K562 (cell line): ENCODE measurements around the gene DOK3. TPM values are rescaled to one million over a fixed set of nuclear protein-coding genes. Genes with fewer than 3 reads are reported as not detected.

Experiments used
- BCOR ChIP-seq: fragments of 450-650 bp; IDR thresholded peaks from 2 replicates; pipeline ENCODE4 v1.6.1; 2016
- BMI1 ChIP-seq: fragments of 150-350 bp; IDR thresholded peaks from 2 replicates; pipeline ENCODE4 v1.6.1; 2014; ENCODE audit warnings: low read length
- BRD4 ChIP-seq: fragments of 200-600 bp; sonication (generic); IDR thresholded peaks from 2 replicates; pipeline ENCODE4 v1.6.1; 2017; ENCODE audit warnings: inconsistent platforms
- CBFB ChIP-seq: sonication (generic); formaldehyde crosslinking; IDR thresholded peaks from 2 replicates; pipeline ENCODE4 v1.4.0; 2020; ENCODE audit warnings: mild to moderate bottlenecking, missing genetic modification reagents
- CREB1 ChIP-seq, 2 experiments: sonication (generic) in 1 of 2; formaldehyde crosslinking in 1 of 2; IDR thresholded peaks; 2 replicates each; pipeline versions ENCODE4 v1.6.1 to v1.8.0; 2012 to 2022; ENCODE audit warnings: inconsistent platforms in 1 of 2, mild to moderate bottlenecking in 1 of 2, missing genetic modification reagents in 1 of 2, moderate library complexity in 1 of 2
- EHMT2 ChIP-seq: fragments of 450-650 bp; IDR thresholded peaks from 2 replicates; pipeline ENCODE4 v1.6.1; 2018; ENCODE audit warnings: antibody characterized with exemption
- FOXK1 ChIP-seq: sonication (generic); formaldehyde crosslinking; IDR thresholded peaks from 2 replicates; pipeline ENCODE4 v1.8.0; 2022; ENCODE audit warnings: missing genetic modification reagents, mild to moderate bottlenecking, borderline replicate concordance
- GABPB2 ChIP-seq: fragments of 250-450 bp; sonication (Bioruptor Pico); conservative IDR thresholded peaks from 2 replicates; pipeline ENCODE4 v1.5.1; 2021; ENCODE audit warnings: mild to moderate bottlenecking
- HMG20A ChIP-seq: fragments of 450-650 bp; formaldehyde crosslinking; conservative IDR thresholded peaks from 2 replicates; pipeline ENCODE4 v1.4.0; 2020; ENCODE audit warnings: mild to moderate bottlenecking, mixed read lengths
- KAT2B ChIP-seq: IDR thresholded peaks from one replicate; pipeline ENCODE4 v1.6.1; 2012; ENCODE audit warnings: low read depth, mild to moderate bottlenecking, control low read depth, inconsistent platforms, low read length, moderate library complexity
- LCOR ChIP-seq: sonication (generic); formaldehyde crosslinking; IDR thresholded peaks from 2 replicates; pipeline ENCODE4 v1.8.0; 2022; ENCODE audit warnings: mild to moderate bottlenecking, missing genetic modification reagents
- MTA1 ChIP-seq: fragments of 450-650 bp; IDR thresholded peaks from 2 replicates; pipeline ENCODE4 v1.6.1; 2017; ENCODE audit warnings: borderline replicate concordance
- NELFE ChIP-seq: IDR thresholded peaks from 2 replicates; pipeline ENCODE4 v1.6.1; 2011; ENCODE audit warnings: mild to moderate bottlenecking; ENCODE audit not compliant: insufficient read depth, insufficient read length
- NFIC ChIP-seq: fragments of 450-650 bp; IDR thresholded peaks from 2 replicates; pipeline ENCODE4 v1.6.1; 2017; ENCODE audit warnings: mild to moderate bottlenecking, inconsistent platforms
- NFXL1 ChIP-seq: fragments of 450-650 bp; formaldehyde crosslinking; IDR thresholded peaks from 2 replicates; pipeline ENCODE4 v1.4.0; 2021; ENCODE audit warnings: mild to moderate bottlenecking
- PHTF2 ChIP-seq: fragments of 250-450 bp; sonication (Bioruptor Pico); IDR thresholded peaks from 2 replicates; pipeline ENCODE4 v1.5.0; 2021; ENCODE audit warnings: mild to moderate bottlenecking
- SMAD4 ChIP-seq: fragments of 250-450 bp; sonication (Bioruptor Pico); conservative IDR thresholded peaks from 2 replicates; pipeline ENCODE4 v1.8.0; 2021; ENCODE audit warnings: inconsistent platforms, mild to moderate bottlenecking, moderate library complexity
- SMARCE1 ChIP-seq: fragments of 450-650 bp; IDR thresholded peaks from 2 replicates; pipeline ENCODE4 v1.7.1; 2016; ENCODE audit warnings: mild to moderate bottlenecking
- SRSF3 ChIP-seq: fragments of 200-400 bp; formaldehyde crosslinking; IDR thresholded peaks from 2 replicates; pipeline ENCODE4 v1.6.1; 2016; ENCODE audit warnings: mild to moderate bottlenecking, low read length, moderate library complexity; ENCODE audit not compliant: insufficient read depth
- TAL1 ChIP-seq: fragments of 450-650 bp; IDR thresholded peaks from 2 replicates; pipeline ENCODE4 v1.6.1; 2016; ENCODE audit warnings: mild to moderate bottlenecking
- TARDBP ChIP-seq: fragments of 450-650 bp; IDR thresholded peaks from 2 replicates; pipeline ENCODE4 v1.6.1; 2016
- ZNF232 ChIP-seq: sonication (generic); formaldehyde crosslinking; IDR thresholded peaks from 2 replicates; pipeline ENCODE4 v1.8.0; 2022; ENCODE audit warnings: mild to moderate bottlenecking, missing genetic modification reagents
- ZNF282 ChIP-seq: sonication (generic); formaldehyde crosslinking; IDR thresholded peaks from 2 replicates; pipeline ENCODE4 v1.8.1; 2023; ENCODE audit warnings: missing genetic modification reagents
- ZNF444 ChIP-seq: fragments of 250-450 bp; sonication (Bioruptor Pico); IDR thresholded peaks from 2 replicates; pipeline ENCODE4 v1.4.0; 2020; ENCODE audit warnings: mild to moderate bottlenecking, moderate library complexity
- ZNF561 ChIP-seq: fragments of 450-650 bp; formaldehyde crosslinking; conservative IDR thresholded peaks from 2 replicates; pipeline ENCODE4 v1.4.0; 2020; ENCODE audit warnings: mild to moderate bottlenecking, moderate library complexity
- ZNF780A ChIP-seq: fragments of 250-450 bp; sonication (Bioruptor Pico); IDR thresholded peaks from 2 replicates; pipeline ENCODE4 v1.5.0; 2021; ENCODE audit warnings: mild to moderate bottlenecking
- polyA plus RNA-seq, 8 experiments: library from polyadenylated mRNA; depleted of rRNA in 4 of 8; stranded (reverse) in 5 of 8; unstranded in 3 of 8; fragments of >200 nt; fragmentation: Nextera tagmentation in 2 of 8; fragmentation: Illumina TruSeq in 1 of 8; extraction: Ambion mirVana in 2 of 8; extraction: Trizol in 1 of 8; gene quantifications; 2 replicates each; pipeline versions ENCODE4 v1.2.1 to v1.2.3, GENCODE V29; 2011 to 2014; ENCODE audit warnings: inconsistent platforms in 1 of 8, missing spikeins in 1 of 8
- total RNA-seq, 7 experiments: library from RNA; depleted of rRNA in 6 of 7; stranded (reverse); fragments of >200 nt in 6 of 7; fragmentation: Illumina TruSeq in 2 of 7; extraction: Trizol in 2 of 7; gene quantifications; 2 replicates each; pipeline versions ENCODE4 v1.2.1 to v1.2.3, GENCODE V29; 2011 to 2021; ENCODE audit warnings: low replicate concordance in 1 of 7
- TF ChIP-seq, protein P1 (sequence below): IDR thresholded peaks from 2 replicates; pipeline ENCODE4 v1.6.1; 2012; ENCODE audit warnings: low read depth, low read length, improper control_type of control experiment, borderline replicate concordance
- TF ChIP-seq, protein P2 (sequence below): fragments of 200-800 bp; sonication (Bioruptor generic); IDR thresholded peaks from 2 replicates; pipeline ENCODE4 v1.6.1; 2017; ENCODE audit warnings: missing genetic modification characterization, missing compliant biosample characterization

DOK3 gene
- total and polyA plus RNA-seq, 9 of the 15 experiments (the other 6 are each of a cell fraction or from before 2014, with no cell fraction given) = 1.3 to 23.0 (median 8.0) TPM

DNA sequence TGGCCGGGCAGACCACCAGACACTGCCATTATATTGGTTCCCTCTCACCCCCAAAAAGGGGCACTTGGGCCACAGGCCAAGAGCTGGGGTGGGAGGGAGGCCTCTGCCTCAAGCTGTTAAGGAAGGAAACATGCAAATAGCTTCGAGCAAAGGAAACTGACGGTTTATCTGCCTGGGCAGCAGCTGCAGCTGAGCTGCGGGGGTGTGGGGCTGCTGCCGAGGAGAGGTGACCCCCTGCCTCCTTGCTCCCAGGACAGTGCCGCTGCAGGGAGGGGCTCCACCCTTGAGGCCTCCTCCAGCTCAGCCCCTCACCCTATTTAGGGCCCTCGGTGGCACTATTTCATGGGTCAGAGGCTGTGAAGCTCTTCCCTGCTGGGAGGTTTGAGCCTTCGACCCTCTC is 789 bp downstream of the DOK3 start (continued):
- TF ChIP-seq NFIC = peak; percentile 94
- peak; percentile 79 for TF ChIP-seq TAL1
- no peak for TF ChIP-seq BCOR
- TF ChIP-seq BRD4 = no peak
- TF ChIP-seq SRSF3 = no peak
- TF ChIP-seq HMG20A = no peak
- TF ChIP-seq LCOR (CRISPR knock-in tag) = no peak
- TF ChIP-seq PHTF2 = no peak
- TF ChIP-seq FOXK1 = no peak
- TF ChIP-seq GABPB2 (CRISPR knock-in tag) = no peak
- TF ChIP-seq NELFE = no peak
- TF ChIP-seq ZNF780A (CRISPR knock-in tag) = no peak
- TF ChIP-seq, protein P1, sequence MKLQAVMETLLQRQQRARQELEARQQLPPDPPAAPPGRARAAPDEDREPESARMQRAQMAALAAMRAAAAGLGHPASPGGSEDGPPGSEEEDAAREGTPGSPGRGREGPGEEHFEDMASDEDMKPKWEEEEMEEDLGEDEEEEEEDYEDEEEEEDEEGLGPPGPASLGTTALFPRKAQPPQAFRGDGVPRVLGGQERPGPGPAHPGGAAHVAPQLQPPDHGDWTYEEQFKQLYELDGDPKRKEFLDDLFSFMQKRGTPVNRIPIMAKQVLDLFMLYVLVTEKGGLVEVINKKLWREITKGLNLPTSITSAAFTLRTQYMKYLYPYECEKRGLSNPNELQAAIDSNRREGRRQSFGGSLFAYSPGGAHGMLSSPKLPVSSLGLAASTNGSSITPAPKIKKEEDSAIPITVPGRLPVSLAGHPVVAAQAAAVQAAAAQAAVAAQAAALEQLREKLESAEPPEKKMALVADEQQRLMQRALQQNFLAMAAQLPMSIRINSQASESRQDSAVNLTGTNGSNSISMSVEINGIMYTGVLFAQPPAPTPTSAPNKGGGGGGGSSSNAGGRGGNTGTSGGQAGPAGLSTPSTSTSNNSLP = no peak
- no peak for TF ChIP-seq KAT2B
- TF ChIP-seq ZNF282 (CRISPR knock-in tag) = no peak
- no peak for TF ChIP-seq SMAD4 (CRISPR knock-in tag)
- TF ChIP-seq EHMT2 = no peak
- no peak for TF ChIP-seq ZNF444 (CRISPR knock-in tag)
- no peak for TF ChIP-seq TARDBP
- peak; percentile 58; the same call in 1 of the 2 replicates for TF ChIP-seq SMARCE1
- TF ChIP-seq ZNF232 = no peak
- TF ChIP-seq NFXL1 = no peak
- TF ChIP-seq MTA1 = no peak
- no peak for TF ChIP-seq BMI1
- TF ChIP-seq CBFB = no peak
- TF ChIP-seq, protein P2, sequence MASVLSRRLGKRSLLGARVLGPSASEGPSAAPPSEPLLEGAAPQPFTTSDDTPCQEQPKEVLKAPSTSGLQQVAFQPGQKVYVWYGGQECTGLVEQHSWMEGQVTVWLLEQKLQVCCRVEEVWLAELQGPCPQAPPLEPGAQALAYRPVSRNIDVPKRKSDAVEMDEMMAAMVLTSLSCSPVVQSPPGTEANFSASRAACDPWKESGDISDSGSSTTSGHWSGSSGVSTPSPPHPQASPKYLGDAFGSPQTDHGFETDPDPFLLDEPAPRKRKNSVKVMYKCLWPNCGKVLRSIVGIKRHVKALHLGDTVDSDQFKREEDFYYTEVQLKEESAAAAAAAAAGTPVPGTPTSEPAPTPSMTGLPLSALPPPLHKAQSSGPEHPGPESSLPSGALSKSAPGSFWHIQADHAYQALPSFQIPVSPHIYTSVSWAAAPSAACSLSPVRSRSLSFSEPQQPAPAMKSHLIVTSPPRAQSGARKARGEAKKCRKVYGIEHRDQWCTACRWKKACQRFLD = peak; percentile 38; the same call in 1 of the 2 replicates
- TF ChIP-seq ZNF561 = no peak
- 0 out of 2 replicates have a peak, but pooled peaks have one; percentile 25 for TF ChIP-seq CREB1 (IDR thresholded peaks at IDR 0.05)
- no peak for TF ChIP-seq CREB1 (CRISPR knock-in tag; IDR thresholded peaks at IDR 0.05)
